Spleen (tissue), 11 donors: ENCODE data around the gene CALML4. TPM values are rescaled to one million over a fixed set of nuclear protein-coding genes. Genes with fewer than 3 reads are reported as not detected.
"Not testable (repeated sequence)": the region's sequence is repeated elsewhere in the genome, so short reads cannot be mapped to it uniquely, and the experiment has no call there.

Experiments
- DNase-seq: peaks from one replicate; pipeline ENCODE4 v3.0.0-alpha.2; 2020
- H3K27ac ChIP-seq, 8 donors: fragments of 200-600 bp; sonication (generic) in 7 of 8; 1 replicate in 4 of 8; 2 replicates in 4 of 8; pipeline versions ENCODE4 v1.5.0 to v1.8.0; 2016 to 2021; ENCODE audit warnings: inconsistent platforms in 4 of 8, mild to moderate bottlenecking in 4 of 8, moderate library complexity in 1 of 8
- H3K27me3 ChIP-seq, 7 donors: fragments of 200-600 bp; sonication (generic) in 6 of 7; replicated peaks in 1 of 7; 1 replicate in 4 of 7; 2 replicates in 3 of 7; pipeline versions ENCODE4 v1.5.0 to v1.8.0; 2016 to 2021; ENCODE audit warnings: inconsistent platforms in 3 of 7, mild to moderate bottlenecking in 1 of 7
- H3K36me3 ChIP-seq, 6 donors: fragments of 200-600 bp; sonication (generic) in 5 of 6; 1 replicate in 4 of 6; 2 replicates in 2 of 6; pipeline versions ENCODE4 v1.5.0 to v1.8.0; 2016 to 2021; ENCODE audit warnings: inconsistent platforms in 2 of 6
- H3K4me1 ChIP-seq, 6 donors: fragments of 200-600 bp; sonication (generic) in 5 of 6; 1 replicate in 3 of 6; 2 replicates in 3 of 6; pipeline versions ENCODE4 v1.5.0 to v1.8.0; 2016 to 2021; ENCODE audit warnings: inconsistent platforms in 3 of 6
- H3K4me3 ChIP-seq, 8 donors: fragments of 200-600 bp; sonication (generic) in 7 of 8; 1 replicate in 4 of 8; 2 replicates in 4 of 8; pipeline versions ENCODE4 v1.5.0 to v1.8.0; 2016 to 2021; ENCODE audit warnings: inconsistent platforms in 4 of 8, mild to moderate bottlenecking in 4 of 8, moderate library complexity in 2 of 8
- H3K9me3 ChIP-seq, 8 donors: fragments of 200-600 bp; sonication (generic) in 7 of 8; 1 replicate in 4 of 8; 2 replicates in 4 of 8; pipeline versions ENCODE4 v1.5.0 to v1.8.0; 2016 to 2021; ENCODE audit warnings: inconsistent platforms in 4 of 8
- POLR2A ChIP-seq, 3 donors: fragments of 450-650 bp; IDR thresholded peaks; one replicate each; pipeline ENCODE4 v1.5.1; 2017; ENCODE audit warnings: antibody characterized with exemption in 3 of 3, mild to moderate bottlenecking in 1 of 3
- POLR2AphosphoS5 ChIP-seq, 3 donors: sonication (generic); formaldehyde crosslinking; IDR thresholded peaks; one replicate each; pipeline ENCODE4 v1.5.1; 2017; ENCODE audit warnings: antibody characterized with exemption in 3 of 3
- WGBS, 5 donors: extraction: QIAGEN DNeasy Blood & Tissue Kit in 3 of 5; methylation state at CpG; one replicate each; pipeline versions ENCODE4 v1.1.5 to v1.1.7; 2013 to 2018; 5-methylcytosine and 5-hydroxymethylcytosine counted together
- intact Hi-C: fragments of 100-400 bp; cut with DNase I; formaldehyde crosslinking; loops from one replicate; pipeline ENCODE4 v1.15.0; 2023; ENCODE audit warnings: low total_unique reads
- polyA plus RNA-seq, 3 donors: library from polyadenylated mRNA; stranded (reverse); fragments of 200-250 nt; gene quantifications; one replicate each; pipeline ENCODE4 v1.2.1, GENCODE V29; 2013
- total RNA-seq, 7 donors: library from RNA; depleted of rRNA in 3 of 7; stranded (reverse); fragments of >200 nt in 3 of 7; fragmentation: NEBNext Ultra II Directional in 4 of 7; extraction: Animal tissue kit (Norgen Biotek cat#: 25700) in 4 of 7; gene quantifications; one replicate each; pipeline versions ENCODE4 v1.1.0 to v1.2.1, GENCODE V29; 2016 to 2021
- TF ChIP-seq, protein P1 (sequence below), 11 experiments: fragments of 200-600 bp in 7 of 11; fragments of 450-650 bp in 4 of 11; sonication (generic) in 4 of 11; IDR thresholded peaks in 8 of 11; conservative IDR thresholded peaks in 3 of 11; 1 replicate in 7 of 11; 2 replicates in 4 of 11; pipeline versions ENCODE4 v1.4.0 to v1.8.0; 2016 to 2021; ENCODE audit warnings: antibody characterized with exemption in 11 of 11, inconsistent platforms in 4 of 11, mild to moderate bottlenecking in 1 of 11
- donor health status: healthy with polysubstance abuse.
- donor health status: DM: no; HTN: no; CAD: no; lungs with moderate emphysema.
- donor health status: DM: no; HTN: no; CAD: no.
- donor health status: Bipolar disorder and iron deficiency.
- donor health status: healthy.
- donor health status: DM: no; HTN: no; CAD: no.
- donor health status: DM: yes; HTN: yes; CAD: no.

CALML4 gene
- total and polyA plus RNA-seq, 10 donors, result 7.8 to 15.9 (median 10.0) TPM

GRCh38 chr15:68175526-68175925 lies 29.6 kb downstream of the CALML4 start:
- peaks cover 0 to 99% (median 33%) of the 10 kb centered on the region in 6 donors for H3K36me3 ChIP-seq

GRCh38 chr15:68173119-68173518 lies 32.0 kb downstream of the CALML4 start:
- 95 to 99% (median 97%) methylated on average over 4 of the region's 4 CpGs for WGBS, 5 donors
- intact Hi-C loops, result loop anchor here (10.0 kb wide), 1 partner anchor 62 kb away; no protein-coding TSS in a partner anchor
- TF ChIP-seq, protein P1, sequence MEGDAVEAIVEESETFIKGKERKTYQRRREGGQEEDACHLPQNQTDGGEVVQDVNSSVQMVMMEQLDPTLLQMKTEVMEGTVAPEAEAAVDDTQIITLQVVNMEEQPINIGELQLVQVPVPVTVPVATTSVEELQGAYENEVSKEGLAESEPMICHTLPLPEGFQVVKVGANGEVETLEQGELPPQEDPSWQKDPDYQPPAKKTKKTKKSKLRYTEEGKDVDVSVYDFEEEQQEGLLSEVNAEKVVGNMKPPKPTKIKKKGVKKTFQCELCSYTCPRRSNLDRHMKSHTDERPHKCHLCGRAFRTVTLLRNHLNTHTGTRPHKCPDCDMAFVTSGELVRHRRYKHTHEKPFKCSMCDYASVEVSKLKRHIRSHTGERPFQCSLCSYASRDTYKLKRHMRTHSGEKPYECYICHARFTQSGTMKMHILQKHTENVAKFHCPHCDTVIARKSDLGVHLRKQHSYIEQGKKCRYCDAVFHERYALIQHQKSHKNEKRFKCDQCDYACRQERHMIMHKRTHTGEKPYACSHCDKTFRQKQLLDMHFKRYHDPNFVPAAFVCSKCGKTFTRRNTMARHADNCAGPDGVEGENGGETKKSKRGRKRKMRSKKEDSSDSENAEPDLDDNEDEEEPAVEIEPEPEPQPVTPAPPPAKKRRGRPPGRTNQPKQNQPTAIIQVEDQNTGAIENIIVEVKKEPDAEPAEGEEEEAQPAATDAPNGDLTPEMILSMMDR (IDR thresholded peaks at IDR 0.05 in 8 of 11, conservative IDR thresholded peaks at IDR 0.05 in 3 of 11), result no peak
- no peak for TF ChIP-seq POLR2A (IDR thresholded peaks at IDR 0.05)
- peaks cover 0 to 99% (median 29%) of the 10 kb centered on the region in 6 donors for H3K36me3 ChIP-seq
- no peaks in the 10 kb centered on the region for H3K27me3 ChIP-seq
- H3K9me3 ChIP-seq, result no peaks in the 10 kb centered on the region
- DNase-seq, result no peak
- peaks cover 0 to 7% (median 0%) of the 10 kb centered on the region in 6 donors for H3K4me1 ChIP-seq
- no peak overlapping the region for H3K4me3 ChIP-seq
- no peak overlapping the region for H3K27ac ChIP-seq

More at GRCh38 chr15:68175526-68175925, 29.6 kb downstream of the CALML4 start:
- intact Hi-C loops, result loop anchor here (10.0 kb wide), 1 partner anchor 59 kb away; no protein-coding TSS in a partner anchor
- Histone ChIP-seq H3K27ac (no peak overlapping the region), H3K9me3 (no peaks in the 10 kb centered on the region), H3K4me1 (peaks cover 0 to 7% (median 0%) of the 10 kb centered on the region in 6 donors), H3K4me3 (no peak overlapping the region), H3K27me3 (no peaks in the 10 kb centered on the region)
- 14 to 30% (median 16%) methylated on average over 2 of the region's 2 CpGs for WGBS, 5 donors
- no peak for DNase-seq
- TF ChIP-seq POLR2AphosphoS5 (IDR thresholded peaks at IDR 0.05) (no peak), POLR2A (IDR thresholded peaks at IDR 0.05) (no peak)
- TF ChIP-seq, protein P1 (IDR thresholded peaks at IDR 0.05 in 8 of 11, conservative IDR thresholded peaks at IDR 0.05 in 3 of 11), result no peak

DNA sequence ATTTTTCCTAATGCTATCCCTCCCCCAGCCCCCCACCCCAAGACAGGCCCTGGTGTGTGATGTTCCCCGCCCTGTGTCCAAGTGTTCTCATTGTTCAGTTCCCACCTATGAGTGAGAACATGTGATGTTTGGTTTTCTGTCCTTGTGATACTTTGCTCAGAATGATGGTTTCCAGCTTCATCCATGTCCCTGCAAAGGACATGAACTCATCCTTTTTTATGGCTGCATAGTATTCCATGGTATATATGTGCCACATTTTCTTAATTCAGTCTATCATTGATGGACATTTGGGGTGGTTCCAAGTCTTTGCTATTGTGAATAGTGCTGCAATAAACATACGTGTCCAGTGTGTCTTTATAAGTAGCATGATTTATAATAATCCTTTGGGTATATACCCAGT lies 33.1 kb downstream of the CALML4 start:
- peaks cover 0 to 99% (median 21%) of the 10 kb centered on the region in 6 donors for H3K36me3 ChIP-seq
- not testable (repeated sequence) for H3K9me3 ChIP-seq, H3K4me1 ChIP-seq, H3K4me3 ChIP-seq, DNase-seq, H3K27ac ChIP-seq, H3K27me3 ChIP-seq
- WGBS, 5 donors, result 71 to 100% (median 88%) methylated on average over 2 of the region's 2 CpGs
- intact Hi-C loops, result loop anchor here (10.0 kb wide), 1 partner anchor 63 kb away; no protein-coding TSS in a partner anchor

GRCh38 chr15:68166847-68167246 lies 38.3 kb downstream of the CALML4 start:
- intact Hi-C loops, result no loop called here
- 88 to 92% (median 88%) methylated on average over 4 of the region's 4 CpGs for WGBS, 5 donors
- H3K4me3 ChIP-seq, result no peak overlapping the region
- peaks cover 0 to 4% (median 0%) of the 10 kb centered on the region in 8 donors for H3K9me3 ChIP-seq
- H3K27me3 ChIP-seq, result no peaks in the 10 kb centered on the region
- DNase-seq, result no peak
- H3K4me1 ChIP-seq, result no peaks in the 10 kb centered on the region
- TF ChIP-seq POLR2A (IDR thresholded peaks at IDR 0.05), result no peak
- TF ChIP-seq, protein P1 (IDR thresholded peaks at IDR 0.05 in 8 of 11, conservative IDR thresholded peaks at IDR 0.05 in 3 of 11), result no peak
- TF ChIP-seq POLR2AphosphoS5 (IDR thresholded peaks at IDR 0.05), result no peak
- H3K27ac ChIP-seq, result no peak overlapping the region
- H3K36me3 ChIP-seq, result peaks cover 0 to 100% (median 28%) of the 10 kb centered on the region in 6 donors

- TF ChIP-seq POLR2AphosphoS5 (IDR thresholded peaks at IDR 0.05), result no peak
- TF ChIP-seq POLR2A (IDR thresholded peaks at IDR 0.05), result no peak
- TF ChIP-seq, protein P1 (IDR thresholded peaks at IDR 0.05 in 8 of 11, conservative IDR thresholded peaks at IDR 0.05 in 3 of 11), result no peak
- intact Hi-C loops, result no loop called here
- Histone ChIP-seq H3K4me3 (no peak overlapping the region), H3K9me3 (peaks cover 0 to 5% (median 0%) of the 10 kb centered on the region in 8 donors), H3K27ac (no peak overlapping the region), H3K27me3 (no peaks in the 10 kb centered on the region), H3K4me1 (no peaks in the 10 kb centered on the region), H3K36me3 (peaks cover 0 to 100% (median 52%) of the 10 kb centered on the region in 6 donors)
- no peak for DNase-seq
Observed at GRCh38 chr15:68163191-68163590, 41.9 kb downstream of the CALML4 start.
